ENCODE data around the gene ZFP92. TPM values are rescaled to one million over a fixed set of nuclear protein-coding genes. Genes with fewer than 3 reads are reported as not detected.

Gene ZFP92
- total and polyA plus RNA-seq, 4 experiments from 2014 or later: 0.03 to 0.55 (median 0.31) TPM

DNA sequence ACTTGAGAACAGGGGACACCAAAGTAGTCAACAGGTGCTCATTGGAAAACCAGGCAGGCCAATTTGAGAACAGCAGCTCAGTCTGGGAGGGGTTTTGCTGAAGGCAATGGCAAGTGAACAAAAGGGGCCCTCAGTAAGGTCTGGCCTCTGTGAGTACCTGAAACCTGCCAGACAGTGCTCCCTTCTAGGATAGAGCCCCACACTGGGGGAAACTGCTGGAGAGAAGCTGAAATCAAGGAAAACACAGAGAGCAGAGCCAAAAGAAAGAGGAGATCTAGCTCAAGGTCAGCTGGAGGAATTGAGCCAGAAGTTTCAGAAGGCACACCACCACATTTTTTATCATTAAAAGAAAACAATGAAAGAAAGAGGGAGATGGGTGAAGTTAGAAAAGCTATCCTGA, 38.3 kb upstream of the ZFP92 start:
- Mint-ChIP-seq H3K9me3 (peaks cover 0 to 1% (median 0%) of the 10 kb centered on the region in 8 donors), H3K4me3 (no peak overlapping the region), H3K27me3 (peaks cover 3 to 4% of the 10 kb centered on the region in 2 donors), H3K36me3 (no peaks in the 10 kb centered on the region), H3K4me1 (peaks cover 0 to 2% (median under 1%) of the 10 kb centered on the region in 4 donors), H3K27ac (no peak overlapping the region)
- H3K4me1 ChIP-seq (ENCODE audit: insufficient read depth, low read length): no peaks in the 10 kb centered on the region
- H3K4me3 ChIP-seq (ENCODE audit: low read length in 2 of 2): no peak overlapping the region
- no peak for DNase-seq
- no peaks in the 10 kb centered on the region for H3K36me3 ChIP-seq (ENCODE audit: insufficient read depth, low read length)
- H3K27me3 ChIP-seq (ENCODE audit: insufficient read depth, low read length): no peaks in the 10 kb centered on the region
- ChIA-PET CTCF (ENCODE audit: partially characterized antibody) (no interaction called here), POLR2A (ENCODE audit: partially characterized antibody) (no interaction called here)
- intact Hi-C loops (cut with micrococcal nuclease): no loop called here
- no peaks in the 10 kb centered on the region for H3K9me3 ChIP-seq (ENCODE audit: control insufficient read depth in 1 of 2, low read length in 2 of 2)
- no peak overlapping the region for H3K27ac ChIP-seq (ENCODE audit: low read depth, low read length)

DNA sequence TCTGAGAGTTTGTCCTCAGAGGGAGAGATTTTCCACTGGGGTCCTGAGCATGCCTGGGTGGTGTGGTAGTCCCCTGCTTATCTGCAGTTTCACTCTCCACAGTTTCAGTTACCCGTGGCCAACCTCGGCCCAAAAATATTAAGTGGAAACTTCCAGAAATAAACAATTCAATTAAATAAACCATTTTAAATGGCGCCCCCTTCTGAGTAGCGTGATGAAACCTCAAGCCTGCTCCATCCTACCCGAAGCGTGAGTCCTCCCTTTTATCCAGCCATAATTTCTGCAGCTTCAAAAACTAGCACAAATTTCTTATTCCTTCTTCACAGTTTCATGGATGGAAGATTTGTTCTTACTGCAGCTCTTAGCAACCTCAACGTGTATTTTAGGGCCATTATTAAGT, 36.8 kb upstream of the ZFP92 start:
- POLR2A ChIA-PET (ENCODE audit: partially characterized antibody): no interaction called here

DNA sequence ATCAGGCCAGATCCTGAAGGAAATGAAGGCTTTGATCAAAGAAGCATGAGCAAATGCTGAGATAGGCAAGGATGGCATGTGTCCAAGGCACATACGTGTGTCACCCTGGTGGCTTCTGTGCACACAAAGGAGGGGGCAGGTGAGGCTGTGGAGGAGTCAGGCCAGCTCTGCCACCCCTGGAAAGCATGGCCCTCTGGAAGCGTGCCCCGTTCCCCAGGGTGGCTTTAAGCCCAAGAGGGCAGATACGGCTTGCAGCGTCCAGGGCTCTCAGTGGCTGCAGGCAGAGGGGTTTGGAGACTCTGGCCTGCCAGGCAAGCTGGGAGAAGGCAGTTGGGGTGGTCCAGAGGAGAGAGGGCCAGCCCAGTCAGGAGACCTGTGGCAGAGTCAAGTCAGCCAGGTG, 35.7 kb upstream of the ZFP92 start:
- Histone ChIP-seq H3K9me3 (ENCODE audit: control insufficient read depth in 1 of 2, low read length in 2 of 2) (no peaks in the 10 kb centered on the region), H3K27ac (ENCODE audit: low read depth, low read length) (no peak overlapping the region), H3K4me1 (ENCODE audit: insufficient read depth, low read length) (no peaks in the 10 kb centered on the region), H3K27me3 (ENCODE audit: insufficient read depth, low read length) (no peaks in the 10 kb centered on the region), H3K4me3 (ENCODE audit: low read length in 2 of 2) (no peak overlapping the region), H3K36me3 (ENCODE audit: insufficient read depth, low read length) (no peaks in the 10 kb centered on the region)
- ChIA-PET CTCF (ENCODE audit: partially characterized antibody) (no interaction called here), POLR2A (ENCODE audit: partially characterized antibody) (no interaction called here)
- H3K27me3 Mint-ChIP-seq: peaks cover 0 to 4% of the 10 kb centered on the region in 2 donors
- intact Hi-C loops (cut with micrococcal nuclease): no loop called here
- no peaks in the 10 kb centered on the region for H3K36me3 Mint-ChIP-seq
- no peak overlapping the region for H3K27ac Mint-ChIP-seq
- DNase-seq: no peak
- H3K4me1 Mint-ChIP-seq: peaks cover 0 to 1% (median under 1%) of the 10 kb centered on the region in 4 donors
- H3K9me3 Mint-ChIP-seq: peaks cover 0 to 1% (median 0%) of the 10 kb centered on the region in 8 donors
- no peak overlapping the region for H3K4me3 Mint-ChIP-seq

More for the DNA sequence above, 36.8 kb upstream of the ZFP92 start:
- Mint-ChIP-seq H3K4me3 (no peak overlapping the region), H3K27me3 (peaks cover 3 to 4% of the 10 kb centered on the region in 2 donors), H3K27ac (no peak overlapping the region), H3K4me1 (peaks cover 0 to 2% (median under 1%) of the 10 kb centered on the region in 4 donors), H3K36me3 (no peaks in the 10 kb centered on the region), H3K9me3 (peaks cover 0 to 1% (median 0%) of the 10 kb centered on the region in 8 donors)
- DNase-seq: no peak
- Histone ChIP-seq H3K36me3 (ENCODE audit: insufficient read depth, low read length) (no peaks in the 10 kb centered on the region), H3K9me3 (ENCODE audit: control insufficient read depth in 1 of 2, low read length in 2 of 2) (no peaks in the 10 kb centered on the region), H3K4me1 (ENCODE audit: insufficient read depth, low read length) (no peaks in the 10 kb centered on the region), H3K4me3 (ENCODE audit: low read length in 2 of 2) (no peak overlapping the region), H3K27ac (ENCODE audit: low read depth, low read length) (no peak overlapping the region), H3K27me3 (ENCODE audit: insufficient read depth, low read length) (no peaks in the 10 kb centered on the region)
- CTCF ChIA-PET (ENCODE audit: partially characterized antibody): no interaction called here
- intact Hi-C loops (cut with micrococcal nuclease): no loop called here

DNA sequence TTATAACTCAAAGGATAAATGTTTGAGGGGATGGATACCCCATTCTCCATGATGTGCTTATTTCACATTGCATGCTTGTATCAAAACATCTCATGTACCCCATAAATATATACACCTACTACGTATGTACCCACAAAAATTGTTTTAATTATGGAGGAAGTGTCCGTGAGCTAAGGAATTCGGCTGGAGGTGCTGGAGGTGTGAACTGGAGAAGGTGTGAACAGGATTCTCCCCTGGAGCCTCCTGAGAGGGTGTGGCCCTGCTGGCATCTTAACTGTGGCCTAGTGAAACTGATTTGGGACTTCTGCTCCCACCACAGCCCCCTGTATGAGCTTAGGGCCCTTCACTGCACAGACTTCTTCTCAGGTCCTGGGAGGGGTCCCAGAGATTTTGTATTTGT, 33.5 kb upstream of the ZFP92 start:
- Histone ChIP-seq H3K4me1 (ENCODE audit: insufficient read depth, low read length) (no peaks in the 10 kb centered on the region), H3K27ac (ENCODE audit: low read depth, low read length) (no peak overlapping the region), H3K4me3 (ENCODE audit: low read length in 2 of 2) (no peak overlapping the region), H3K36me3 (ENCODE audit: insufficient read depth, low read length) (no peaks in the 10 kb centered on the region), H3K27me3 (ENCODE audit: insufficient read depth, low read length) (no peaks in the 10 kb centered on the region), H3K9me3 (ENCODE audit: control insufficient read depth in 1 of 2, low read length in 2 of 2) (no peaks in the 10 kb centered on the region)
- ChIA-PET POLR2A (ENCODE audit: partially characterized antibody) (no interaction called here), CTCF (ENCODE audit: partially characterized antibody) (no interaction called here)
- Mint-ChIP-seq H3K4me1 (no peaks in the 10 kb centered on the region), H3K4me3 (no peak overlapping the region), H3K9me3 (peaks cover 0 to under 1% (median 0%) of the 10 kb centered on the region in 8 donors), H3K27ac (no peak overlapping the region), H3K27me3 (peaks cover 0 to 4% of the 10 kb centered on the region in 2 donors), H3K36me3 (no peaks in the 10 kb centered on the region)
- DNase-seq: no peak
- intact Hi-C loops (cut with micrococcal nuclease): no loop called here

DNA sequence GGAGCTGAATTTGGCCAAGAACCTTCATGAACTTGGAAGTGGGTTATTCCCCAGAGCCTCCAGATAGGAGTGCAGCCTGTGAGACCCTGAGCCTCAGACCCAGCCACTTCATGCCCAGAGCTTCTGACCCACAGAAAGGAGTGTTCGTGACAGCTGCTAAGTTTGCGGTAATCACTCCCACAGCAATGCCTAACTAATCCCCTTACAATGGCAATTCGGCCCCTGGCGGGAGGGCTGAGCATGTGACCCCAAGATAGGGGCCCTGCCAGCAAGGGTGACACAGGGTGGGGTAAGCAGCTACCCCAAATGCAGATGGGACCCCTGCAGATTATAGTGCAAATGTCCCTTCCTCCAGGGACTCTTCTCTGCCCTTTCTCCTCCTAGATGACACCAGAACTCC, 32.7 kb upstream of the ZFP92 start:
- intact Hi-C loops (cut with micrococcal nuclease): no loop called here
- no peak overlapping the region for H3K27ac Mint-ChIP-seq

DNA sequence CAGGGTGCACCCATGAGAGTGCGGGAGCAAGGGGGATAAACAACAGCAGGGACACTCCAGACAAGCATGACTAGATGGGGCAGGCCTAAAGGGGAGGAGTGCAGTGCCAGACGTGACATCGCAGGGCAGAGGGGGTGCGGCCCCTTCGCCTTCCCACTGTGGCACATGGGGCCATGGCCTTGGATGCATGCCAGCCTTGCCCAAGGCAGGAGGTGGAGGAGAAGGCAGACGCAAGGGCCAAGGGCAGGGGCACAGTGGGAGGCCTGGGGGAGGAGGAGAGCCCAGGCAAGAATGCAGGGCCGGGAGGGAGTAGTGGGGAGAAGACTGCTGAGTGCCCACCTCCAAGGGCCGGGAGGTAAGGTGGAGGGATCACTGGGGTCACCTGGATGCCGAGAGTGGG, 31.8 kb upstream of the ZFP92 start:
- H3K27me3 ChIP-seq (ENCODE audit: insufficient read depth, low read length): no peaks in the 10 kb centered on the region
- H3K4me3 ChIP-seq (ENCODE audit: low read length in 2 of 2): no peak overlapping the region
- Mint-ChIP-seq H3K4me1 (no peaks in the 10 kb centered on the region), H3K9me3 (no peaks in the 10 kb centered on the region), H3K27me3 (peaks cover 0 to 4% of the 10 kb centered on the region in 2 donors), H3K36me3 (no peaks in the 10 kb centered on the region), H3K4me3 (no peak overlapping the region), H3K27ac (peak overlapping the region in 1 of 7 donors; percentile 57)
- intact Hi-C loops (cut with micrococcal nuclease): no loop called here
- H3K9me3 ChIP-seq (ENCODE audit: control insufficient read depth in 1 of 2, low read length in 2 of 2): no peaks in the 10 kb centered on the region
- no peak for DNase-seq
- CTCF ChIA-PET (ENCODE audit: partially characterized antibody): interaction anchor here (1.3 kb wide), 1 partner anchor 348 kb away, joined by 4 read pairs; no protein-coding TSS in a partner anchor
- no peak overlapping the region for H3K27ac ChIP-seq (ENCODE audit: low read depth, low read length)
- POLR2A ChIA-PET (ENCODE audit: partially characterized antibody): no interaction called here
- H3K4me1 ChIP-seq (ENCODE audit: insufficient read depth, low read length): no peaks in the 10 kb centered on the region
- H3K36me3 ChIP-seq (ENCODE audit: insufficient read depth, low read length): no peaks in the 10 kb centered on the region

More for the DNA sequence above, 32.7 kb upstream of the ZFP92 start:
- Mint-ChIP-seq H3K4me3 (no peak overlapping the region), H3K27me3 (peaks cover 0 to 4% of the 10 kb centered on the region in 2 donors), H3K4me1 (no peaks in the 10 kb centered on the region), H3K9me3 (no peaks in the 10 kb centered on the region), H3K36me3 (no peaks in the 10 kb centered on the region)
- ChIA-PET POLR2A (ENCODE audit: partially characterized antibody) (no interaction called here), CTCF (ENCODE audit: partially characterized antibody) (no interaction called here)
- no peak for DNase-seq
- Histone ChIP-seq H3K27ac (ENCODE audit: low read depth, low read length) (no peak overlapping the region), H3K27me3 (ENCODE audit: insufficient read depth, low read length) (no peaks in the 10 kb centered on the region), H3K36me3 (ENCODE audit: insufficient read depth, low read length) (no peaks in the 10 kb centered on the region), H3K4me1 (ENCODE audit: insufficient read depth, low read length) (no peaks in the 10 kb centered on the region), H3K9me3 (ENCODE audit: control insufficient read depth in 1 of 2, low read length in 2 of 2) (no peaks in the 10 kb centered on the region), H3K4me3 (ENCODE audit: low read length in 2 of 2) (no peak overlapping the region)

DNA sequence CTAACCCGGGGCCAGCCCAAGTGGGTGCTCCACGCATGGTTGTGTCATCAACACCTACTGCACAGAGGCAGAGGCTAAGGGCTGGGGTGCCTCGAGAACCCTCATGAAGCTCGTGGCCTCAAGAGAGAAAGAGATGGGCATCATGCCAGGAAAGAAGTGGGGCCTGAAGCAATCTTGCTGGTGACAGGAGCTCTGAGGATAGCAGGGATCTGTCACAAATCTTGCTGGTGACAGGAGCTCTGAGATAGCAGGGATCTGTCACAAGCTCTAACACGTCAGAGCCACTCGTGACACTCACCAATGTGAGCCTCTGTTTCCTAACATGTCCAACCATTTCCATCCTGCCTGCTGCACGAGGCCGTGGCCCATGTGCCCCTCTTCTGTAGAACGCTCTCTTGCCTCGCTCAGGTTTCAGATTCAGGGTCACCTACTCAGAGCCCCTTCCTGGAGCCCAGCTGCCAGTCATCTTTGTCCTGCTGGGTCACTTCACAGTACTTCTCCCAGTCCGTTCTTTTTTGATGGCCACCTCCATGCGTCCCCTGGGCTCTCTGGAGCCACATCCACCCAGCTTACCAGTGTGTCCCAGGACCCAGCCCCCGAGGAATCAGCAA, 31.2 kb upstream of the ZFP92 start:
- Histone ChIP-seq H3K27me3 (ENCODE audit: insufficient read depth, low read length) (no peaks in the 10 kb centered on the region), H3K4me1 (ENCODE audit: insufficient read depth, low read length) (no peaks in the 10 kb centered on the region), H3K9me3 (ENCODE audit: control insufficient read depth in 1 of 2, low read length in 2 of 2) (no peaks in the 10 kb centered on the region), H3K4me3 (ENCODE audit: low read length in 2 of 2) (no peak overlapping the region), H3K36me3 (ENCODE audit: insufficient read depth, low read length) (no peaks in the 10 kb centered on the region), H3K27ac (ENCODE audit: low read depth, low read length) (no peak overlapping the region)
- no peak for DNase-seq
- Mint-ChIP-seq H3K27ac (no peak overlapping the region), H3K36me3 (no peaks in the 10 kb centered on the region), H3K27me3 (peaks cover 0 to 2% of the 10 kb centered on the region in 2 donors), H3K4me1 (no peaks in the 10 kb centered on the region), H3K4me3 (no peak overlapping the region), H3K9me3 (no peaks in the 10 kb centered on the region)
- CTCF ChIA-PET (ENCODE audit: partially characterized antibody): interaction anchor here (1.3 kb wide), 1 partner anchor 348 kb away, joined by 4 read pairs; no protein-coding TSS in a partner anchor
- POLR2A ChIA-PET (ENCODE audit: partially characterized antibody): no interaction called here
- intact Hi-C loops (cut with micrococcal nuclease): no loop called here

All from CD4-positive, alpha-beta memory T cell (primary cell).